Rectal smooth muscle tissue (tissue), 1 donor: ENCODE data around the gene TBRG4.
"Not testable (repeated sequence)": the region's sequence is repeated elsewhere in the genome, so short reads cannot be mapped to it uniquely, and the experiment has no call there.

ENCODE experiments used
- H3K27ac ChIP-seq: one replicate; pipeline ENCODE4 v1.7.0; 2013; ENCODE audit warnings: low read depth, low read length, inconsistent platforms
- H3K27me3 ChIP-seq: one replicate; pipeline ENCODE4 v1.7.0; 2013; ENCODE audit warnings: low read length; ENCODE audit not compliant: control insufficient read depth, insufficient read depth
- H3K36me3 ChIP-seq: one replicate; pipeline ENCODE4 v1.7.0; 2013; ENCODE audit warnings: low read length; ENCODE audit not compliant: control insufficient read depth, insufficient read depth
- H3K4me1 ChIP-seq: one replicate; pipeline ENCODE4 v1.7.0; 2013; ENCODE audit warnings: low read length; ENCODE audit not compliant: control insufficient read depth, insufficient read depth
- H3K4me3 ChIP-seq: one replicate; pipeline ENCODE4 v1.7.0; 2013; ENCODE audit warnings: low read length
- H3K9ac ChIP-seq: one replicate; pipeline ENCODE4 v1.7.0; 2013; ENCODE audit warnings: low read length

Gene TBRG4

GRCh38 chr7:45123913-45124710, 12.6 kb upstream of the TBRG4 start:
- H3K9ac ChIP-seq = no peak overlapping the region
- H3K27me3 ChIP-seq = no peaks in the 10 kb centered on the region
- no peaks in the 10 kb centered on the region for H3K4me1 ChIP-seq
- H3K36me3 ChIP-seq = no peaks in the 10 kb centered on the region
- H3K4me3 ChIP-seq = no peak overlapping the region
- H3K27ac ChIP-seq = no peak overlapping the region

- Histone ChIP-seq H3K4me1 (no peaks in the 10 kb centered on the region), H3K4me3 (no peak overlapping the region)
Observed at GRCh38 chr7:45122975-45123860, 11.7 kb upstream of the TBRG4 start.

GRCh38 chr7:45119550-45119949, 8.1 kb upstream of the TBRG4 start:
- H3K27me3 ChIP-seq = no peaks in the 10 kb centered on the region
- H3K27ac ChIP-seq = no peak overlapping the region
- H3K9ac ChIP-seq = no peak overlapping the region
- H3K4me3 ChIP-seq = no peak overlapping the region
- no peaks in the 10 kb centered on the region for H3K36me3 ChIP-seq
- H3K4me1 ChIP-seq = no peaks in the 10 kb centered on the region

More at GRCh38 chr7:45122975-45123860, 11.7 kb upstream of the TBRG4 start:
- no peak overlapping the region for H3K9ac ChIP-seq
- no peaks in the 10 kb centered on the region for H3K36me3 ChIP-seq
- no peaks in the 10 kb centered on the region for H3K27me3 ChIP-seq
- no peak overlapping the region for H3K27ac ChIP-seq

- Histone ChIP-seq H3K4me3 (no peak overlapping the region), H3K4me1 (no peaks in the 10 kb centered on the region), H3K27me3 (no peaks in the 10 kb centered on the region), H3K27ac (no peak overlapping the region), H3K9ac (no peak overlapping the region), H3K36me3 (no peaks in the 10 kb centered on the region)
Observed at GRCh38 chr7:45118889-45119331, 7.4 kb upstream of the TBRG4 start.

- H3K4me3 ChIP-seq = no peak overlapping the region
- no peaks in the 10 kb centered on the region for H3K4me1 ChIP-seq
- H3K27me3 ChIP-seq = no peaks in the 10 kb centered on the region
- H3K36me3 ChIP-seq = no peaks in the 10 kb centered on the region
- no peak overlapping the region for H3K9ac ChIP-seq
- H3K27ac ChIP-seq = no peak overlapping the region
Observed at GRCh38 chr7:45118292-45118691, 6.8 kb upstream of the TBRG4 start.

GRCh38 chr7:45117582-45117981, 6.1 kb upstream of the TBRG4 start:
- Histone ChIP-seq H3K36me3 (no peaks in the 10 kb centered on the region), H3K4me1 (no peaks in the 10 kb centered on the region), H3K27ac (no peak overlapping the region), H3K4me3 (no peak overlapping the region), H3K9ac (no peak overlapping the region), H3K27me3 (no peaks in the 10 kb centered on the region)

GRCh38 chr7:45116048-45116447, 4.6 kb upstream of the TBRG4 start:
- Histone ChIP-seq H3K27me3 (no peaks in the 10 kb centered on the region), H3K4me3 (no peak overlapping the region), H3K27ac (no peak overlapping the region), H3K4me1 (no peaks in the 10 kb centered on the region), H3K36me3 (no peaks in the 10 kb centered on the region), H3K9ac (no peak overlapping the region)

- H3K27me3 ChIP-seq = no peaks in the 10 kb centered on the region
- H3K4me1 ChIP-seq = peaks cover 2% of the 10 kb centered on the region
- no peak overlapping the region for H3K9ac ChIP-seq
- H3K36me3 ChIP-seq = no peaks in the 10 kb centered on the region
- no peak overlapping the region for H3K27ac ChIP-seq
- no peak overlapping the region for H3K4me3 ChIP-seq
Observed at GRCh38 chr7:45114926-45115325, 3.4 kb upstream of the TBRG4 start.

- not testable (repeated sequence) for H3K4me1 ChIP-seq, H3K27ac ChIP-seq, H3K9ac ChIP-seq, H3K4me3 ChIP-seq, H3K36me3 ChIP-seq, H3K27me3 ChIP-seq
Observed at GRCh38 chr7:45114257-45114656, 2.8 kb upstream of the TBRG4 start.

GRCh38 chr7:45112648-45113047, 1.2 kb upstream of the TBRG4 start:
- Histone ChIP-seq H3K4me1 (peaks cover 2% of the 10 kb centered on the region), H3K4me3 (no peak overlapping the region), H3K36me3 (peaks cover 13% of the 10 kb centered on the region), H3K9ac (no peak overlapping the region), H3K27ac (no peak overlapping the region), H3K27me3 (no peaks in the 10 kb centered on the region)

- peaks cover 46% of the 10 kb centered on the region for H3K36me3 ChIP-seq
- H3K27ac ChIP-seq = no peak overlapping the region
- no peak overlapping the region for H3K4me3 ChIP-seq
- no peaks in the 10 kb centered on the region for H3K27me3 ChIP-seq
- peaks cover 2% of the 10 kb centered on the region for H3K4me1 ChIP-seq
- no peak overlapping the region for H3K9ac ChIP-seq
Observed at GRCh38 chr7:45108863-45109262, 2.6 kb downstream of the TBRG4 start.

- H3K27ac ChIP-seq = no peak overlapping the region
- peaks cover 60% of the 10 kb centered on the region for H3K36me3 ChIP-seq
- no peaks in the 10 kb centered on the region for H3K27me3 ChIP-seq
- H3K4me1 ChIP-seq = peaks cover 2% of the 10 kb centered on the region
- H3K4me3 ChIP-seq = no peak overlapping the region
- no peak overlapping the region for H3K9ac ChIP-seq
Observed at GRCh38 chr7:45107356-45107755, 4.1 kb downstream of the TBRG4 start.
